ENCODE measurements around the gene PAPOLA.

PAPOLA gene

DNA sequence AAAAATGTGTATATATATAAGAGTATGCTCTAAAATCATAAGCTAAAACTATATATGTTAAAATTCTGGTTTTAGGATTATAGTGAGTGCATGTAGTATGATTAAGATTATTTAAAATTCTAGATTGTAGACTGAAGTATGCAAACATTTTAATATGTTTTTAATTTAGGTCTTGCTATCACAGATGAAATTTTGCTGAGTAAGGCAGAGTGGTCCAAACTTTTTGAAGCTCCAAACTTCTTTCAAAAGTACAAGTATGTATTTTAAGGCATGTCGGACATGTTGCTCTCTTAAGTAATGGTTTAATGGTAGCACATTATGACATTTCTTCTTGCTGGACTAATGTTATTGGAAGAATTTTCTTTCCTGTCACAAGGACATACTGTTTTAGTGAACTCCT is 34.6 kb downstream of the PAPOLA start:
- DNase-seq (ENCODE audit: low spot score), result no peak
- TF ChIP-seq, protein P1, sequence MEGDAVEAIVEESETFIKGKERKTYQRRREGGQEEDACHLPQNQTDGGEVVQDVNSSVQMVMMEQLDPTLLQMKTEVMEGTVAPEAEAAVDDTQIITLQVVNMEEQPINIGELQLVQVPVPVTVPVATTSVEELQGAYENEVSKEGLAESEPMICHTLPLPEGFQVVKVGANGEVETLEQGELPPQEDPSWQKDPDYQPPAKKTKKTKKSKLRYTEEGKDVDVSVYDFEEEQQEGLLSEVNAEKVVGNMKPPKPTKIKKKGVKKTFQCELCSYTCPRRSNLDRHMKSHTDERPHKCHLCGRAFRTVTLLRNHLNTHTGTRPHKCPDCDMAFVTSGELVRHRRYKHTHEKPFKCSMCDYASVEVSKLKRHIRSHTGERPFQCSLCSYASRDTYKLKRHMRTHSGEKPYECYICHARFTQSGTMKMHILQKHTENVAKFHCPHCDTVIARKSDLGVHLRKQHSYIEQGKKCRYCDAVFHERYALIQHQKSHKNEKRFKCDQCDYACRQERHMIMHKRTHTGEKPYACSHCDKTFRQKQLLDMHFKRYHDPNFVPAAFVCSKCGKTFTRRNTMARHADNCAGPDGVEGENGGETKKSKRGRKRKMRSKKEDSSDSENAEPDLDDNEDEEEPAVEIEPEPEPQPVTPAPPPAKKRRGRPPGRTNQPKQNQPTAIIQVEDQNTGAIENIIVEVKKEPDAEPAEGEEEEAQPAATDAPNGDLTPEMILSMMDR (IDR thresholded peaks at IDR 0.05; ENCODE audit: extremely low read depth, missing control alignments), result no peak

- TF ChIP-seq, protein P1 (IDR thresholded peaks at IDR 0.05; ENCODE audit: extremely low read depth, missing control alignments), result no peak
- no peak for DNase-seq (ENCODE audit: low spot score)
Measured at GRCh38 chr14:96538097-96538989, 36.2 kb downstream of the PAPOLA start.

- no peak for DNase-seq (ENCODE audit: low spot score)
- TF ChIP-seq, protein P1 (IDR thresholded peaks at IDR 0.05; ENCODE audit: extremely low read depth, missing control alignments), result no peak
Measured at GRCh38 chr14:96538990-96539317, 36.8 kb downstream of the PAPOLA start.

DNA sequence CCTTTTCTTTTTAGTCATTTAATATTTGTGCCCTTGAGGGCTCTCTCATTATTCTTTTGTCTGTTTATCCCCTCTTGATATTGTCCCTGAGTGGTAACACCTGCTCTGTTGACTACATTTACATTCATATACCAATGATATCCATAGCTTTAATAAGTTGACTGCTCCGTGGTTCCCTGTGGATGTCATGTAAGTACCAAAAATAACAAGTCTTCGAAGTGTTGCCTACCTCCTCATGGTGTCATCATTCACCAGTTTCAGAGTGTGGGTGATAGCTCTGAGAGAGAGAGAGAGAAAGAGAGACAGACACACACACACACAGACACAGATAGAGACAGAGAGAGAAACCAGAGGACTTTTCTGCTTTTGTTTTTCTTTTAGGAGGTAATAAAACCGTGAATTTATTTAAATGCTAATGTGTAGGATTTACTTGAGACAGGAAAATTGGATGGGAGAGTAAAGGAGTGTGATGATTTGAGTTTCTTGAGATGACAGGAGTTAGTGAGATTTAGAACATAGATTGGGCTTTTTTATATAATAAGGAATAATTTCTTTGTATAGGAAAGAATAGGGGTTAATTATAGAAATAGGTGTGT is 52.2 kb downstream of the PAPOLA start:
- DNase-seq (ENCODE audit: low spot score), result no peak
- TF ChIP-seq, protein P1 (IDR thresholded peaks at IDR 0.05; ENCODE audit: extremely low read depth, missing control alignments), result no peak

GRCh38 chr14:96559571-96559970 is 57.4 kb downstream of the PAPOLA start:
- TF ChIP-seq, protein P1 (IDR thresholded peaks at IDR 0.05; ENCODE audit: extremely low read depth, missing control alignments), result no peak
- no peak for DNase-seq (ENCODE audit: low spot score)

DNA sequence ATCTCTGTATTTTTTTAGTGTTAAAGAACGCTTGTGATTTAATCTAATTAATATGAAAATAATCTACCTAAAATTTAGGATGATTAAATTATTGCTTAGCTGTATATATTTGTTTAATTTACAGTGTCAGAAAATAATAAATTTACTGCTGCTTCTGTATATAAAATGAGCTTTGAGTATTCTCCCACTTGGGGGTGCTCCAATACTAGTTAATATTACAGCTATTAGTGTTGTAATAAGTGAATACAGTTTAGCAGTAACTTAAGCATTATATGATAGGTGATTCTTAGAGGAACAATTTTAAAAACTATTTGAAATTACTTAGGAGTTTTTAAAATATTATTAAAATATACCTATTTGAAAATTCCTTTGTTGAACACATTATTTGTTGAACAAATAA is 62.2 kb downstream of the PAPOLA start:
- TF ChIP-seq, protein P1 (IDR thresholded peaks at IDR 0.05; ENCODE audit: extremely low read depth, missing control alignments), result no peak
- DNase-seq (ENCODE audit: low spot score), result no peak

DNA sequence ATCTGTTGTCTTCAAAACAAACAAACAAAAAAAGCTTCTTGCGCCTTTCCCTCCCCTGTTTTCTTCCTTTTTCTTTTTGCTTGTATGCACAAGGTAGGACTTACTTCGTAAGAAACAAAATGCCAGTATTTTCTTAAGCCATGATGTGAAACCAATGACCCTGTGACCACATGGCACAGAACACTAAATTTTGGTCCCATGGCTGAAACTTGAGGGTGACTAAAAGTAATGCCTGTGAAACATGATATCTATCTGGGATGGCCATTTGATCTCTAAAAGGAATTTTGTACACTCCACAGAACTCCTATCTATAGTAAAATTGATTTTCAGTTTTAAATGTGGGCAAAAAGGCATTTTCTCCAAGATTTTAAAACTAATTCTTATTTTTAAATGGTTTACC is 63.6 kb downstream of the PAPOLA start:
- no peak for DNase-seq (ENCODE audit: low spot score)
- TF ChIP-seq, protein P1 (IDR thresholded peaks at IDR 0.05; ENCODE audit: extremely low read depth, missing control alignments), result no peak
